ENCODE data around the gene TTC23.

TTC23 gene

GRCh38 chr15:99158626-99159412 is 90.6 kb downstream of the TTC23 start:
- Histone ChIP-seq H2AFZ (ENCODE audit: low read length) (no peak overlapping the region), H3K36me3 (replicated peaks; ENCODE audit: insufficient read depth, low read length) (no peaks in the 10 kb centered on the region), H3K27ac (ENCODE audit: low read length) (no peak overlapping the region), H3K4me3 (ENCODE audit: low read length) (no peak overlapping the region), H3K9me3 (replicated peaks; ENCODE audit: insufficient read depth, low read length) (no peaks in the 10 kb centered on the region), H4K20me1 (ENCODE audit: insufficient read depth, low read length) (no peaks in the 10 kb centered on the region), H3K79me2 (ENCODE audit: low read length) (no peaks in the 10 kb centered on the region), H3K4me1 (ENCODE audit: low read length) (peaks cover 10% of the 10 kb centered on the region), H3K27me3 (replicated peaks; ENCODE audit: insufficient read depth, low read length) (no peaks in the 10 kb centered on the region), H3F3A (ENCODE audit: insufficient read depth, low read length) (peaks cover 9% of the 10 kb centered on the region; the same call in 1 of the 2 replicates), H3K9me2 (replicated peaks; ENCODE audit: insufficient read depth, low read length) (no peaks in the 10 kb centered on the region), H3K4me2 (ENCODE audit: low read depth, low read length) (no peak overlapping the region), H3K9ac (ENCODE audit: low read length) (no peak overlapping the region)
- TF ChIP-seq, protein P1, sequence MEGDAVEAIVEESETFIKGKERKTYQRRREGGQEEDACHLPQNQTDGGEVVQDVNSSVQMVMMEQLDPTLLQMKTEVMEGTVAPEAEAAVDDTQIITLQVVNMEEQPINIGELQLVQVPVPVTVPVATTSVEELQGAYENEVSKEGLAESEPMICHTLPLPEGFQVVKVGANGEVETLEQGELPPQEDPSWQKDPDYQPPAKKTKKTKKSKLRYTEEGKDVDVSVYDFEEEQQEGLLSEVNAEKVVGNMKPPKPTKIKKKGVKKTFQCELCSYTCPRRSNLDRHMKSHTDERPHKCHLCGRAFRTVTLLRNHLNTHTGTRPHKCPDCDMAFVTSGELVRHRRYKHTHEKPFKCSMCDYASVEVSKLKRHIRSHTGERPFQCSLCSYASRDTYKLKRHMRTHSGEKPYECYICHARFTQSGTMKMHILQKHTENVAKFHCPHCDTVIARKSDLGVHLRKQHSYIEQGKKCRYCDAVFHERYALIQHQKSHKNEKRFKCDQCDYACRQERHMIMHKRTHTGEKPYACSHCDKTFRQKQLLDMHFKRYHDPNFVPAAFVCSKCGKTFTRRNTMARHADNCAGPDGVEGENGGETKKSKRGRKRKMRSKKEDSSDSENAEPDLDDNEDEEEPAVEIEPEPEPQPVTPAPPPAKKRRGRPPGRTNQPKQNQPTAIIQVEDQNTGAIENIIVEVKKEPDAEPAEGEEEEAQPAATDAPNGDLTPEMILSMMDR (IDR thresholded peaks at IDR 0.05; ENCODE audit: low read length), result no peak
- no peak for TF ChIP-seq EZH2 (optimal IDR thresholded peaks at IDR 0.05; ENCODE audit: low read depth, low read length)
- TF ChIP-seq EZH2phosphoT487 (IDR thresholded peaks at IDR 0.05; ENCODE audit: low read length), result no peak
- DNase-seq, result no peak

DNA sequence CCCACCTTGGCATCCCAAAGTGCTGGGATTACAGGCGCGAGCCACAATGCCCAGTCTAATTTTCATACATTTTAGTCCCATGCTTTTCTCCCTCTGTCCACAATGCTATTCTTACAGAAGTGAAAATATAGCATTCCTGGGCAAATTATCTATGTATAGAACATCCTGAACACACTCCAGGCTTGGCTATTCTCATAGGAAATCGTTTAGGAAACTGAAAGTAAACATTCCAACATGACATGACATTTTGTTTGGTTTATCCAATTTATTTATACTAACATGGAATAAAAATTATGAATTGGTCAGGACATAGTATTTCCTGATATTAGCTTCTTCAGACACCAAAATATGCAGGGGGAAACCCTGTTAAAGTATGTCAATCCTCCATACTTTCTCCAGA is 91.9 kb downstream of the TTC23 start:
- Histone ChIP-seq H3K9ac (ENCODE audit: low read length) (no peak overlapping the region), H3F3A (ENCODE audit: insufficient read depth, low read length) (no peaks in the 10 kb centered on the region), H3K36me3 (replicated peaks; ENCODE audit: insufficient read depth, low read length) (no peaks in the 10 kb centered on the region), H2AFZ (ENCODE audit: low read length) (no peak overlapping the region), H3K9me2 (replicated peaks; ENCODE audit: insufficient read depth, low read length) (no peaks in the 10 kb centered on the region), H3K27ac (ENCODE audit: low read length) (no peak overlapping the region), H3K27me3 (replicated peaks; ENCODE audit: insufficient read depth, low read length) (no peaks in the 10 kb centered on the region), H4K20me1 (ENCODE audit: insufficient read depth, low read length) (no peaks in the 10 kb centered on the region), H3K79me2 (ENCODE audit: low read length) (no peaks in the 10 kb centered on the region), H3K4me2 (ENCODE audit: low read depth, low read length) (no peak overlapping the region), H3K4me3 (ENCODE audit: low read length) (no peak overlapping the region), H3K4me1 (ENCODE audit: low read length) (no peaks in the 10 kb centered on the region), H3K9me3 (replicated peaks; ENCODE audit: insufficient read depth, low read length) (no peaks in the 10 kb centered on the region)
- TF ChIP-seq, protein P1 (IDR thresholded peaks at IDR 0.05; ENCODE audit: low read length), result no peak
- TF ChIP-seq EZH2phosphoT487 (IDR thresholded peaks at IDR 0.05; ENCODE audit: low read length), result no peak
- TF ChIP-seq EZH2 (optimal IDR thresholded peaks at IDR 0.05; ENCODE audit: low read depth, low read length), result no peak
- no peak for DNase-seq

DNA sequence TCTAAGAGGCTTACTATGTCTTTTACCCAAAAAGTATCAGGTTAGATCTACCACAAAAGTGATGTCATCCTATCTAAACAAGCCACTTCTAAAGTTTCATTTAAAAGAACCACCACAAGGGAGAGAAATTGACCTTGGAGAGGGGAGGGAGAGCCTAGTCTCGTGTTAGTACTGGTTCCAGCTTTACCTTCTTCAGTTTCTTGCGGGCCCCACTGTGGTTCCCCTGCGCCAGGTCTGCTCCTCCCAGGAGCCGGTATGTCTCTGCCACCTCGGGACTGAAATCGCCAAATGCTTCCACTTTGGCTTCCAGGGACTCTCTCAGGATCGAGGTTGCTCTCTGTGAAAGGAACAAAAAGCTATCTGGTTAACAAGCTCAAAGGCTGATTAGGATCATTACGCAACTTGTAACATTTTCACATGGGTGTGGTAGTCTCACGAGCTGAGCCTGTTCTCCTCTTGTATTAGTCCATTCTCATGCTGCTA is 93.4 kb downstream of the TTC23 start:
- H3K36me3 ChIP-seq (replicated peaks; ENCODE audit: insufficient read depth, low read length), result no peaks in the 10 kb centered on the region
- no peaks in the 10 kb centered on the region for H3K27me3 ChIP-seq (replicated peaks; ENCODE audit: insufficient read depth, low read length)
- no peaks in the 10 kb centered on the region for H3K79me2 ChIP-seq (ENCODE audit: low read length)
- no peak overlapping the region for H3K4me2 ChIP-seq (ENCODE audit: low read depth, low read length)
- no peaks in the 10 kb centered on the region for H4K20me1 ChIP-seq (ENCODE audit: insufficient read depth, low read length)
- H3K9me2 ChIP-seq (replicated peaks; ENCODE audit: insufficient read depth, low read length), result no peaks in the 10 kb centered on the region
- no peak overlapping the region for H3K27ac ChIP-seq (ENCODE audit: low read length)
- TF ChIP-seq EZH2 (optimal IDR thresholded peaks at IDR 0.05; ENCODE audit: low read depth, low read length) (no peak), EZH2phosphoT487 (IDR thresholded peaks at IDR 0.05; ENCODE audit: low read length) (no peak)
- TF ChIP-seq, protein P1 (IDR thresholded peaks at IDR 0.05; ENCODE audit: low read length), result no peak
- no peak overlapping the region for H3K4me3 ChIP-seq (ENCODE audit: low read length)
- 0 out of 2 replicates have a peak, but pooled peaks cover 5% of the 10 kb centered on the region for H3K4me1 ChIP-seq (ENCODE audit: low read length)
- H3F3A ChIP-seq (ENCODE audit: insufficient read depth, low read length), result no peaks in the 10 kb centered on the region
- H2AFZ ChIP-seq (ENCODE audit: low read length), result no peak overlapping the region
- DNase-seq, result no peak
- H3K9ac ChIP-seq (ENCODE audit: low read length), result no peak overlapping the region
- no peaks in the 10 kb centered on the region for H3K9me3 ChIP-seq (replicated peaks; ENCODE audit: insufficient read depth, low read length)

Data from MM.1S (cell line).